ENCODE measurements around the gene CD5L.

The CD5L gene

GRCh38 chr1:157841708-157842107, at the start of gene CD5L:
Gene CD5L (minus strand): TSS chr1:157841808. CDS start chr1:157841701, 107 bp downstream.
- DNase-seq (ENCODE audit: low read depth), result no peak
- TF ChIP-seq CTCF (IDR thresholded peaks at IDR 0.05; ENCODE audit: low read length, missing control alignments), result no peak
- H3K4me3 ChIP-seq (replicated peaks; ENCODE audit: low read depth, low read length), result no peak within 1 kb of the TSS

GRCh38 chr1:157882580-157882979, 41.0 kb upstream of the CD5L start:
- DNase-seq (ENCODE audit: low read depth), result no peak
- TF ChIP-seq CTCF (IDR thresholded peaks at IDR 0.05; ENCODE audit: low read length, missing control alignments), result no peak
- H3K4me3 ChIP-seq (replicated peaks; ENCODE audit: low read depth, low read length), result no peak overlapping the region

GRCh38 chr1:157880621-157881020, 39.0 kb upstream of the CD5L start:
- TF ChIP-seq CTCF (IDR thresholded peaks at IDR 0.05; ENCODE audit: low read length, missing control alignments), result no peak
- DNase-seq (ENCODE audit: low read depth), result no peak
- no peak overlapping the region for H3K4me3 ChIP-seq (replicated peaks; ENCODE audit: low read depth, low read length)

GRCh38 chr1:157878059-157878458, 36.5 kb upstream of the CD5L start:
- DNase-seq (ENCODE audit: low read depth), result peak; percentile 52
- peak; percentile 38 for TF ChIP-seq CTCF (IDR thresholded peaks at IDR 0.05; ENCODE audit: low read length, missing control alignments)
- no peak overlapping the region for H3K4me3 ChIP-seq (replicated peaks; ENCODE audit: low read depth, low read length)

GRCh38 chr1:157870490-157870889, 28.9 kb upstream of the CD5L start:
- no peak for DNase-seq (ENCODE audit: low read depth)
- H3K4me3 ChIP-seq (replicated peaks; ENCODE audit: low read depth, low read length), result no peak overlapping the region
- no peak for TF ChIP-seq CTCF (IDR thresholded peaks at IDR 0.05; ENCODE audit: low read length, missing control alignments)

- DNase-seq (ENCODE audit: low read depth), result no peak
Measured at GRCh38 chr1:157868654-157869053, 27.0 kb upstream of the CD5L start.

More at GRCh38 chr1:157868654-157869053, 27.0 kb upstream of the CD5L start:
- TF ChIP-seq CTCF (IDR thresholded peaks at IDR 0.05; ENCODE audit: low read length, missing control alignments), result no peak
- H3K4me3 ChIP-seq (replicated peaks; ENCODE audit: low read depth, low read length), result no peak overlapping the region

Measured in fibroblast of pulmonary artery (primary cell).